Choroid plexus epithelial cell (primary cell): Measurements from ENCODE around the gene ENTPD2.
"Not testable (repeated sequence)": the region's sequence is repeated elsewhere in the genome, so short reads cannot be mapped to it uniquely, and the experiment has no call there.

Experiments
- DNase-seq: peaks from one replicate; pipeline ENCODE4 v3.0.0-alpha.2; 2010; ENCODE audit warnings: low read depth
- H3K4me3 ChIP-seq: 2 replicates; pipeline ENCODE4 v1.5.1; 2011; ENCODE audit warnings: low read depth, mild to moderate bottlenecking, control low read depth, low read length, moderate library complexity
- CTCF ChIP-seq: conservative IDR thresholded peaks from 2 replicates; pipeline ENCODE4 v1.5.1; 2011; ENCODE audit warnings: low read depth, mild to moderate bottlenecking, control low read depth, inconsistent platforms, low read length, moderate library complexity

Gene ENTPD2

GRCh38 chr9:137034709-137035506 lies 19.0 kb downstream of the ENTPD2 start:
- H3K4me3 ChIP-seq = no peak overlapping the region
- DNase-seq = peak; percentile 92
- TF ChIP-seq CTCF = peak; percentile 89

- no peak overlapping the region for H3K4me3 ChIP-seq
- DNase-seq = no peak
- no peak for TF ChIP-seq CTCF
These were observed 19.7 kb downstream of the ENTPD2 start for GRCh38 chr9:137034039-137034708.

GRCh38 chr9:137033481-137033880 lies 20.4 kb downstream of the ENTPD2 start:
- DNase-seq, H3K4me3 ChIP-seq: not testable (repeated sequence)

- DNase-seq = no peak
- no peak overlapping the region for H3K4me3 ChIP-seq
- no peak for TF ChIP-seq CTCF
These were observed 21.0 kb downstream of the ENTPD2 start for GRCh38 chr9:137032858-137033257.

GRCh38 chr9:137031904-137032640 lies 21.8 kb downstream of the ENTPD2 start, which contains the start of gene FUT7:
TSS of gene FUT7 (minus strand) at chr9:137032088. CDS start at chr9:137031991, 97 bp downstream.
- DNase-seq = no peak
- TF ChIP-seq CTCF = no peak
- H3K4me3 ChIP-seq = no peak within 1 kb of the TSS

GRCh38 chr9:137030538-137031527 lies 23.0 kb downstream of the ENTPD2 start:
- H3K4me3 ChIP-seq = no peak overlapping the region
- DNase-seq = no peak
- TF ChIP-seq CTCF = no peak
